ENCODE results near the gene CBR1.
"Not testable (repeated sequence)": the region's sequence is repeated elsewhere in the genome, so short reads cannot be mapped to it uniquely, and the experiment has no call there.

CBR1 gene

DNA sequence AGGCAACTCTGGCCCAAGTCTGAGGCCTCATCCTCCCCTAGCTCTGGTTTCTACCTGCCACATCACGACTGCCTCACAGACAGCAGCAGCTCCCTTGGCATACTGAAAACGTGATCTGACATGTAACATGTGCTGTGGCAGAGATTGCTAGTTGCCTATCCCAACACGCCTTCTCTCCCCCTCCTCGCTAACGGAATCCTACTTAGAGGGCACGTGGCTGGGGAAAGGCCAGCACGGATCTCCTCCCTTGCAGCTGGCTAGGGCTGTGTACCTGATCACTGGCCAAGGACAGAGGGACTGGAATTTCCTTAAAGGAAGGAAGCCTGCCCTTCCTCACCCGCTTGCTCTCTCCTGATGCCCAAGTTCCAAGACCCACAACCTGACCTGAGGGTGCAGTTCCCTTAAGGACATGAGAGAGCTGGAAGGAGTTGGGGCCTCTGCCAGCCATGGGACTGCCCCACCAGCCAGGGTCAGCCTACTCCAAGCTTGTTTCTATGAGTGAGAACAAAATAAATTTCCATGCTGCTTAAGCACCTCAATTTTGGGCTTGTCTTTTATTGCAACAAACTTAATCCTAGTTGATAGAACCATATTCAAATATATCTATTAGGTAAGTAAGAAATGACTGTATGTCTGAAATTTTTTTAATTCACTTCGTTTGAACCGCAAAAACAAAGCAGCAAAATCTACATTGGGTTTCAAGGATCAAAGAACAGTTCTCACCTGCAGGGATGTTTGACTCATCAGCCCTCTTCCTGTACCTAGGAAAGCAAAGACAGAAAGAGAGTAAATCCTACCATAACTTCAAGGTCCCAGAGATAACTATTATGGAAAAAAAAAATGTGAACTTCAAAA is 16.7 kb upstream of the CBR1 start:
- no peak for DNase-seq (ENCODE audit: low spot score)

DNA sequence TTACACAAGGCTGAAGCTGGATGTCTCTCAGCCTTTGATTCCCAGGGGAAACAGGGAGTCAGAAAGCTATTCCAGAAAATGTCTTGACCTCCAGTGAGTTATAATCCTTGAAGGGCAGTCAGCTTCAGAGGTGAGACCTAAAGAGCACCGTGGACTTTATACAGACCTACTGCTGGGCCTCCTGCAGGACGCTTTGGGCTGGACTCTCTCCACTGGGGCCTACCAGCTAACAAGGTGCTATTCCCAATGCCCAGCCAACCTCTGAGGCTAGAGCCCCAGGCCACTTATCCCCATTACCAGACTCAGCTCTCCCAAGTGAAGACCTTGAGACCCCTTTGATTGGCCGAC is 16.1 kb upstream of the CBR1 start:
- DNase-seq (ENCODE audit: low spot score): no peak

DNA sequence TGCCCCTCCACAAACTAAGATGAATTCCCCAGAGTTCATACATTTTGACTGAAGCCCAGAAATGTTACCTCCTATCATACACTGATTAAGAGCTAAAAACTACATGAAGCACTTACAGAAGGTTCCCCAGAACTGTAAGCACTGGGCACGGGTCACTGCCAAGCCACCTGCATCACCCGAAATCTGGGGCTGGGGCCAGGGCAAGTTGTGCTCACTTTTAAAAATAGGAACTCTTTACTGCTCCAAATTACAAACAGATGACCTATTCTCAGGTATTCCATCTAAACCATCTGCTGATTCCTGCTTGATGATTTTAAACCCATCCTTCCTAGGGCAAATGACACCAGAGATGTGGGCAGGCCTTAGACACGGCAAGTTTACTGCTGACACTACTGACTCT is 14.3 kb upstream of the CBR1 start:
- no peak for DNase-seq (ENCODE audit: low spot score)

DNA sequence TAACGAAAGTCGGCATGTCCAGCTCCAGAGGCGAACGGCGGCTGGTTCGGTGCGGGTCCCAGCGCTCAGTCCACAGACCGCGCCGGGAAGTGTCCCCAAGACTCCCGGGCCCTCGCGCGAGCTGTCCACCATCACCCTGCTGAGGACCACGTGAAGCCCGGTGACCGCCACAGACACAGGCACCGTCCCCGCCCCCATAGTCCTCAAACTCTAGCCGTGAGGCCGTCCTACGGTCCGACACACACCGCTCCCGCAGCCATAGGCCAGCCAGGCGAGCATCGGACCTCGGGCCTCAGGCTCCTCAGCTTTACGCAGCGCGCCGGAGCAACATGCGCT is 10.0 kb upstream of the CBR1 start:
- DNase-seq (ENCODE audit: low spot score): peak; percentile 72

DNA sequence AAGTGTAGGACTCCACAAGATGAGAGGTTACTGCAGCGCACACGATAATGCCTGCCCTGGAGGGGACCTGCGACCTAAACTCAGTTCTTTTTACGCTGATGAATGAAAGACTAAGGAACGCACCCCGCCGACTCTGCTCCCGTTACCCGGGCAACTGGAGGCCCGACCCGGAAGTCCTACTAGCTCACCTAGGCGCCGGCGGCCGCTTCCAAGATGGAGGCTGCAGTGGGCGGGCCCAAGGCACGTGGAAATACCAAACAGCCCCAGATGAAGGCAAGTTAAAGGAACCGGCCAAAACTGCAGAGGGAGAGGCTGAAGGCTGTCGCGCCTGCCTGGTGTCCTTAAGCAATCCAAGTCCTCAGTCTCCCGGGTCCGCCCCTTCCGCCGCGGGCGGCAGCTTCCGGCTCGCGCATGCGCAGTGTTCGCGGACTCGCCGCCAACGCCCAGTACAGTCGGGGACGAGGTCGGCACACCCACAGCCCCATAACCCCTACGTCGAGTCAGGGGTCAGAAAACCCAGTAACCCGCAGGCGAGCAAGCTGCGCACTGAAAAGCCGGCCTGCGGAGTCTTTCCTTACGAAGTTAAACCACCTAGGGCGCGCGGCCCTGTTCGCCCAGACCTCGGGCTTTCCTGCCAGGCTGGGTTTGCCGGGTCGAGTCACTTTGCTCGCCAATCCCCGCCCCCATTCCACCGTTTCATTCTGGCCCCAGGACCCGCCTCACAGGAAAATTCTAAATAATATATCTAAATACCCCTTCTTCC is 9.5 kb upstream of the CBR1 start, which contains the start of gene SETD4:
Gene SETD4, minus strand, starts transcription at position 368 of the 763 bp plus-strand sequence. CDS start 1,638 bp downstream, outside the sequence.
- peak; percentile 95 for DNase-seq (ENCODE audit: low spot score)

DNA sequence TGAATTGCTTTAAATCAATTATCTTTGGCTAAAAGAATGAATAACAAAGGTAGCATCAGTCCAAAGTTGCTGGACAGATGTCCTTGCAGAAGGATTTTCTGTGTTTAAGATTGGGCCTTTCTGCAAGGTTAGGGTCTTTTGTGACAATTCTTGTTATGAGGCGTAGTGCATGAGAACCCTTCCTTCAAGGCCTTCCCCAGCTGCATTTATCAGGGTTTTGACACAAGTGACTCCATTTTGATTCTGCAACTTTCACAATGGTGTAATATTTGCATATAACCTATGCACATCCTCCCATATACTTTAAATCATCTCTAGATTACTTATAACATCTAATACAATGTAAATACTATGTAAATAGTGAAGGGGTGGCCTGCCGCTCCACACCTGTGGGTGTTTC is 8.4 kb upstream of the CBR1 start:
- DNase-seq (ENCODE audit: low spot score): no peak

DNA sequence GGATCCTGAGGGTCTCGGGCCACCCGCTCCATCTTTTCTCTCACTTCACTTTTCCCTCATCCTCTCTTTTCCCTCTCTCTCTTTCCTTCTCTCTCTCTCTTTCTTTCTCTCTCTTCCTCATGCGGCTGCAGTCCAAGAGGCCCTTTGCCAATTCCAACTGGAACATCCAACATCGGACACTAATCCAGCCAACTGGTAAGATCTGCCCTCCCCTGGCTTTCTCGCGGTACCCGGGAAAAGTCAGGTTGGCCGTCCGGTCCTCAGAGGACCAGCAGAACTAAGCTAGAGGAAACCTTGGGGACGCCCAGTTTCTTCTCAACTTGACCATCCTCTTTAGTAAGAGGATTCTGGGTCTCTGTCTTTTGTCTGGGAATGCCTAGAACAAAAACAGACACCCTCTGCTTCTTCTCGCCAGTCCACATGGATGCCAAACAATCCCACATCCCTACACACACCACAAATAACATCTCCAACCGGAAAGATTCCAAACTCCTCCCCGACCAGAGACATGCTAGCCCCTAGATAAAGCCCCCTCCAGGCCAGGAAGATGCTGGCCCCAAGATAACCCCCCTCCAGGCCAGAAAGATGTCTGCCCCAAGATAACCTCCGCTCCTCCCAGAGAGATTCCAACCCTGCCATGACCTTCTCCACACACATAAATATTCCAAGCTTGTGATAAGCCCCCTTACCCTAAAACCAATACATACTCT is 6.3 kb upstream of the CBR1 start:
- no peak for DNase-seq (ENCODE audit: low spot score)

DNA sequence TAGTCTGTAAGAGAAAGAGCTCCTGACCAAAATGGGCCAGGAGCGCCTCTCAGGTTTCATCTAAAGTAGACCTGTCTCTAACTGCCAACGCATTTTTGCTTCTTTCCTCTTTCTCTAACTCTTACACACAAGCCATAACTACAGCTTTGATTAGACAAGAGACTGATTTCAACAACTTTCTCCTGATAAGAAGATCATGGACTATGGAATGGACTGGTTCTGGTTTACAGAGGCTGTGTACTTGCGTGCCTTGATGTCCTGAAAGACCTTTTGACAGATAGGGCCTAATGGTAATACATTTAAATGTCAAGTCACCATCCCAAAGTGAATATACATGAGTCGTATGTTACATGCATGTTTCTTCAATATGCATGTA is 5.8 kb upstream of the CBR1 start:
- no peak for DNase-seq (ENCODE audit: low spot score)

DNA sequence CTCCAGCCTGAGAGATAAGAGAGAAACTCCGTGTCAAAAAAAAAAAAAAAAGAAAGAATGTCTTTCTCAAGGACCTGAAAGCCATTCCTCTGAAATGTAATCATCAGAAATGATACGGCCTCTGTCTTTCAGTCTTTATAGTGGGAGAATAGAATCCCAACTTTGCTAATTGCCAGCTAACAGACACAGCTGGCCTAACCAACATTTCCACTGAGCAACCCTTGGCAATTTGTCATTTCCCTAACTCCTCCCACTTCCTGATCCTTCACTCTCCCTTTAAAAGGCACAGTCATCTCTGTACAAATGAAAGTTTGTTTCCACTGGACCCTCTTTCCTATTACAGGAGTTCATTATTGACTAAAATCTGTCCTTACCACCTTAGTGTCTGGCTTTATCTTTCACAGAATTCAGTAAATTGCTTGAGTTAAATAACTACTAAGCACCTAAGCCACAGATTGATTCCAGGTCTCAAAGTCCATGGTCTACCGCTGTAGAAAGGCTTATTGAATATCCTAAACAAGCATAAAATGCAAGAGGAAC is 4.3 kb upstream of the CBR1 start:
- peak; percentile 36 for DNase-seq (ENCODE audit: low spot score)

DNA sequence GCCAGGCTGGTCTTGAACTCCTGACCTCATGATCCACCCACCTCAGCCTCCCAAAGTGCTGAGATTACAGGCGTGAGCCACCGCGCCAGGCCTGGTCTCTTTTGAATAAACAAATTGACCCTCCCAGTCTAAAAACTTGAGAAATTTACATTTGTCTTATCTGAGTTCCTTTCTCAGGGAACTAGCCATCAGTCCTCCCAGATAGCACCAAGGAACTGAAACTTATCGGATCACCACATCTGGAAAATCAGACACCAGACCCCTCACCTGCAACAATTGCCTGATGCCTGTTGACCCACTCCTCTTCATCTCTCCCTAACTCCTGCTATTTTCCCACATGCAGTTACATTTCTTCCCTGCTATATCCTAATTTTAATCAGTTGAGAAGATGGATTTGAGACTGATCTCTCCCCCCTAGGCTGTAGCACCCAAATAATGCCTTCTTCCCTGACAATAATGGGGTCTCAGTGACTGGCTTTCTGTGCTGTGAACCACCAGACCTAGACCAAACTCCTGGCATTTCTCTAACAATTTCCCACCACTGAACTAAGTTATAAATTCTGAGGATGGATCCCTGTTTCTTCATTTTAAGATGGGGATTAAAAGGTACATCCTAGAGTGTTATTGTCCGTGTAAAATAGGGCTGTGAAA is 951 bp upstream of the CBR1 start:
- no peak for DNase-seq (ENCODE audit: low spot score)

DNA sequence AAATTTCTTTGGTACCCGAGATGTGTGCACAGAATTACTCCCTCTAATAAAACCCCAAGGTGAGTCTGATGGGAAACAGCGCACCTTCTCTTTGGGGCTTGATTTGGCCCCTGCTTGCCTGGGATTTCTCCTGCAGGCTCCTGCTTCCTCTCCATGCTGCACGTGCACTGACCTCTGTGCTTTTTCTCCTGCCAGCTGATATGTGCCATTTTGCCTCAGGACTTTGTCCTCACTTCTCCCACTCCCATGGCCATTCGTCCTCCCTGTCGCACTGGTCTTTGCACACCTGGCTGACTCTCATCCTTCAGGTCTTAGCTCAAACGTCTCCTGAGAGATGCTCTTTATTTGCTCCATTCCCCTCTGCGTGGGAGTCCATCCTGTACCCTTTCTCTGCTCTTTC is 1.2 kb downstream of the CBR1 start:
- no peak for DNase-seq (ENCODE audit: low spot score)

DNA sequence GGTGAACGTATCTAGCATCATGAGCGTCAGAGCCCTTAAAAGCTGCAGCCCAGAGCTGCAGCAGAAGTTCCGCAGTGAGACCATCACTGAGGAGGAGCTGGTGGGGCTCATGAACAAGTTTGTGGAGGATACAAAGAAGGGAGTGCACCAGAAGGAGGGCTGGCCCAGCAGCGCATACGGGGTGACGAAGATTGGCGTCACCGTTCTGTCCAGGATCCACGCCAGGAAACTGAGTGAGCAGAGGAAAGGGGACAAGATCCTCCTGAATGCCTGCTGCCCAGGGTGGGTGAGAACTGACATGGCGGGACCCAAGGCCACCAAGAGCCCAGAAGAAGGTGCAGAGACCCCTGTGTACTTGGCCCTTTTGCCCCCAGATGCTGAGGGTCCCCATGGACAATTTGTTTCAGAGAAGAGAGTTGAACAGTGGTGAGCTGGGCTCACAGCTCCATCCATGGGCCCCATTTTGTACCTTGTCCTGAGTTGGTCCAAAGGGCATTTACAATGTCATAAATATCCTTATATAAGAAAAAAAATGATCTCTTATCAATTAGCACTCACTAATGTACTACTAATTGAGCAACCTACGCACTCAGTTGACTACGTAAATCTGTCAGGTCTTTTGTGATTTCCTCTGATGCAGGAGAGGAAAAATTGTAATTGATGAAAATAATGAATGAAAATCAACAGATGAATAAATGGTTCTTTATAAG is 2.8 kb downstream of the CBR1 start:
- DNase-seq (ENCODE audit: low spot score): no peak

DNA sequence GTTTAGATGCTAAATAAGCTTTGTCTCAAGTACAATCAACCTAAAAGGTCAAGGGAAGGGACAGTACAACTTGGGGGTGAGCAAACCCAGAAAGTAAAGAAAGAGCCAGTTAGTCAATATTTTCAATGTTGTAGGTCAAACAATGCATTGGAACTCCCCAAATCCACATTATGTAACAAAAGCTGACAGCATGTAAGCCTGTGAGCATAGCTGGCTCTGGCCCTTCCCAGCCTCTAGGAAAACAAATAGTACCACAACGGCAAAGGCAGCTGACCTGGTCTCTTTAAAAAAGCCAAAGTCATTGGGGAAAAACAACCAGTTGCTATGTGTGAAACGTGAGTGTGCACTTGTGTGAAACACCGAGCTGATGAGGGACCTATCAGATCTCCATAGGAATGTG is 3.4 kb downstream of the CBR1 start:
- no peak for DNase-seq (ENCODE audit: low spot score)

DNA sequence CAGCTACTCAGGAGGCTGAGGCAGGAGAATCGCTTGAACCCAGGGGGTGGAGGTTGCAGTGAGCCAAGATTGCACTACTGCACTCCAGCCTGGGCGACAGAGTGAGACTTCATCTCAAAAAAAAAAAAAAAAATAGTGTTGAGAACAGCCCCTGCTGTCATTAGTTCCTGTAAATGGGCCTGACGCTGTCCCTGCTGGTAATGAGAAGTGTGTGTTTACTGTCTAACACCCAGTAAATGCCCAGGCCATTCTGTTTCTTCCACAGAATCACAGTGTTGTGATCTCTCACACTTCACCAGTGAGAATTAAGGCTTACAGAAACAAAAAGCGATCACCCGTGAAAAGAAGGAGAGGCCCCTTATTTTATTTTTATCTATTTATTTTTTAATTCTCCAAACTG is 4.1 kb downstream of the CBR1 start:
- DNase-seq (ENCODE audit: low spot score): not testable (repeated sequence)

DNA sequence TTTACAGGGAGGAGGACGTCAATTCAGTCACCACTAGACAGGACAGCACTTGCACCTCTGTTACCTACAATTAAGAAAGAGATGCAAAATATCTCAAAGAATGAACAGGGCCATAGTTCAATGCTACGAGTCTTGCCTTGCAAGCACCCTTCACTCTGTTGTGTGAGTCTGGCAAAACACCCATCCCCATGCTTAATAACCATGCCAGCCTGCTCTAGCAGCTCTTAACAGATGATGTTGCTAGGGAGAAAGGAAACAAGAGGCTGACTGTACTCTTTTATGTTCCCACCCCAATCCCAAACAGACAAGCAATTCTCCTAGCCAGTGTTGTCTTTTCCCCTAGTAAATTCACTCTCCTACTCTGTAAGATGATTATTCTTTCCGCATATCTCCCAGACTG is 5.3 kb downstream of the CBR1 start:
- DNase-seq (ENCODE audit: low spot score): no peak

DNA sequence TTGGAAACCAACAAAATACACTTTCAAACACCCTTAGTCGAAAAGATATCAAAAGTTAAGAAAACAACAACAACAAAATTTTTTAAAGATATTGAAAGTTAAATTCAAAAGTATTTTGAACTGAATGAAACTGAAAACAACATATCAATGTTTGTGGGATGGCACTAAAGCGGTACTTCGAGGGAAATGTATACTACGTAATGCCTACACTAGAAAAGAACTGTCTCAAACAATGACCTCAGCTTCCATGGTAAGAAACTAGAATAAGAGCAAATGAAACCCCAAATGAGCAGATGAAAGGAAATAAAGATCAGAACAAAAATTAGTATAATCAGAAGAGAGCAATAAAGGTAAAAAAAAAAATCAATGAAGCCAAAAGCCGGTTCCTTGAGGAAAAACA is 6.1 kb downstream of the CBR1 start:
- no peak for DNase-seq (ENCODE audit: low spot score)

DNA sequence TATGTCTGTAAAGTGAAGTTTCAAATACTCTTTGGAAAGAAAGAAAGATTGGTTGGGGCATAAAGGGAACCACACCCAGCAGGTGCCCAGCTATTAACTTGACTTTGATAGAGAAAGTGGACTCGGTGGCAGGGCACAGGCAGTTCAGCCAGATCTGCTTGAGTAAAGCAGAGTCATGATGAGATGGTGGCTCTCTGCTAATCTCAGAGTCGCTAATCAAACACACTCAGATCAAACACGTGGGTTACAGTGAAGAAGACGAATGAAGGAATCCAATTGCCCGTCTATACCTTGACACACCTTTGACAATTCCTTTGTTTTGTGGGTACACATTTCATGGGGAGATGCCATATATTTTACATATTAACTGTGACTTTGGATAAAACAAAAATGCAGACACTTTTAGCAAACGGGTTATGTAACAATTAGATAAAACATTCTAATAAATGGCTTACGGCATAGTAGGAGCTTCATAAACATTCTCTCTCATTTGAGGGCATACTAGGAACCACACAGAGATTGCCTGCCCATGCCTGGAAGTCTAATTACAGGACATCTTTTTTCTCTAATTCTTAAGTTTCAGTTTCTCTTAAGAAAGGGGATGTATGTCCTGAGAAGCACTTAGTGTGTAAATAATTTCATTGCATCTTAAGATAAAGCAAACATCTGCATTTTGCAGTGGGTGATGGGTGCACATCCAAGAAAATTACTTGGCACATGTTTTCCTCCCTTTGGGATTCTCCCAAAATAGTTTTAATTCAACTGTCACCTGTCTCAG is 7.2 kb downstream of the CBR1 start:
- no peak for DNase-seq (ENCODE audit: low spot score)

DNA sequence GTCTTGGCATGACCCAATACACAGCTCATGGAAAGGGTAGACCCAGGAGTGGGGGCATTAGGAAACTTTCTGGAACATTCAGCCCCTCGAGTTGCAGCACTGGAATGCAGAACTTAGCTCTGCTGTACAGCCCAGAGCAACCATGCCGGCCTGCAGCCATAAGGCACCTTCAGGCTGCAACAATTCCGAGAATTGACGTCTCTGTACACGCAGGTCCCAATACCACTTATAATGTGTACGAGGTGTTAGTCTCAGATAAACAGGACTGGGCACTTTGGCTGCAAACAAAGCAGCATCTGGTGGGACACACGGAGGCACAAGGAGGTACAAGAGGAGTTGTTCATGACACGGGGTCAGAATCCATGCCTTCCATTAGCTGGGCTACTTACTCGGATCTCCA is 7.9 kb downstream of the CBR1 start:
- no peak for DNase-seq (ENCODE audit: low spot score)

DNA sequence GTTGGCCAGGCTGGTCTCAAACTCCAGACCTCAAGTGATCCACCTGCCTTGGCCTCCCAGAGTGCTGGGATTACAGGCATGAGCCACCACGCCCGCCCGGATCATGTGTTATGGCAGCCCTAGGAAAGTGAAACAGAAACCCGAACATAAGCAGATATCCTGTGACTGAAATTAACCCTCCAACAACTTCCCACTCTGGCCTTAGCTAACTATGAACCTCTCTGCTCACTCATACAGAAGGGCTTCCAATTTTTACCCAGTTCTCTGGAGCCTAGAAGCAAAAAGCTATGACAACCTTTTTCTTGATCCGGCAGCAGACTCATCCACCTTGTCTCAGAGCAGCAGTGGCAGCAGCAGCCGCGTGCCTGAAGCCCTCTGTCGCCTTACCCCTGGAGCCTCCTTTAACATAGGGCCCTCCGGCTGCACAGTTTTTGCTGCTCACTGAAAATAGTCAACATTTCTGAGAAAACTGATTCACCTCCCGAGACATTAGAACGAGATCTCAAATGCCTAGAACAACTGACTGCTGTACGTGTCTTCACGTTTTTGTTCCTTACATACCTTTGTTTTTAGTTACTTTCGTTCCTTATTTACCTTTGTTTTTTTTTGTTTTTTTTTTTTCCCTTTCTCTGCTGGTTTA is 9.3 kb downstream of the CBR1 start:
- no peak for DNase-seq (ENCODE audit: low spot score)

DNA sequence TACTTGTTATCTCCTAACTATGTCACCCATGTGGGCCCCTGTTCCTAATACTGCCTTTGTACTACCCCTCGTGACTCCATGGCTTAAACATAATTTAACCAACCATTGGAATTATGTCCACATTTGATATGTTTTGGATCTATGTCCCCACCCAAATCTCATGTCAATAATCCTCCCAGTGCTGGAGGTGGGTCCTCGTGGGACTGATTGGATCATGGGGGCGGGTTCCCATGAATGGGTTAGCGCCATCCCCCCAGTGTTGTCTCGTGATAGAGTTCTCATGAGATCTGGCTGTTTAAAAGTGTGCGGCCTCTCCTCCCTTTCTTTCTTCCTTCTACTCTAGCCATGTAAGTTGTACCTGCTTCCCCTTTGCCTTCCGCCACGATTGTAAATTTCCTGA is 9.8 kb downstream of the CBR1 start:
- DNase-seq (ENCODE audit: low spot score): no peak
